ENCODE results near the gene F2R. TPM values are rescaled to one million over a fixed set of nuclear protein-coding genes. Genes with fewer than 3 reads are reported as not detected.

The F2R gene
- total and polyA plus RNA-seq, 2 experiments from 2014 or later, result 15.0 to 26.0 TPM

DNA sequence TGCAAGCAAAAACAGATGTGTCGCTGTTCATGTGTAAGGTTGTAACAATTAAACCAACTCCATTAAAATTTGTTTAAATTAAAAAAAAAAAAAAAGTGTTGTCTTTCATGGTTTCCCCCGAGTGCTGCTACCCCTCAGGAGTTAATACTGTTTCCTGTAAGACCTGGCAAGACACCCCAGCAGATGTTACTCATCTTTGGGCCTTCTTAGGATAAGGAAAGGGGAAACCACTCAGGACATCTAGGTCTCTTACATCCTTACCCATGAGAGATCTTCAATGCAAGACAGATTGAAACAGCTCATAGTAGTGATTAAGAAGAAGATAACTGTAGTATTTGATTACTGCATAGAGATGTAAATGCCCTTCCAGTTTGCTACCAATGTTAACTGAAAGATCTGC, 33.5 kb upstream of the F2R start:
- Mint-ChIP-seq H3K27ac (no peak overlapping the region), H3K27me3 (ENCODE audit: insufficient read depth, low read depth, poor library complexity) (peaks cover 2% of the 10 kb centered on the region), H3K9me3 (no peaks in the 10 kb centered on the region), H3K4me1 (0 out of 3 replicates have a peak, but pooled peaks cover 3% of the 10 kb centered on the region), H3K36me3 (ENCODE audit: low read depth) (0 out of 3 replicates have a peak, but pooled peaks cover 5% of the 10 kb centered on the region), H3K4me3 (no peak overlapping the region)
- no peaks in the 10 kb centered on the region for H3K79me2 ChIP-seq (replicated peaks; ENCODE audit: insufficient read depth)
- TF ChIP-seq, protein P1, sequence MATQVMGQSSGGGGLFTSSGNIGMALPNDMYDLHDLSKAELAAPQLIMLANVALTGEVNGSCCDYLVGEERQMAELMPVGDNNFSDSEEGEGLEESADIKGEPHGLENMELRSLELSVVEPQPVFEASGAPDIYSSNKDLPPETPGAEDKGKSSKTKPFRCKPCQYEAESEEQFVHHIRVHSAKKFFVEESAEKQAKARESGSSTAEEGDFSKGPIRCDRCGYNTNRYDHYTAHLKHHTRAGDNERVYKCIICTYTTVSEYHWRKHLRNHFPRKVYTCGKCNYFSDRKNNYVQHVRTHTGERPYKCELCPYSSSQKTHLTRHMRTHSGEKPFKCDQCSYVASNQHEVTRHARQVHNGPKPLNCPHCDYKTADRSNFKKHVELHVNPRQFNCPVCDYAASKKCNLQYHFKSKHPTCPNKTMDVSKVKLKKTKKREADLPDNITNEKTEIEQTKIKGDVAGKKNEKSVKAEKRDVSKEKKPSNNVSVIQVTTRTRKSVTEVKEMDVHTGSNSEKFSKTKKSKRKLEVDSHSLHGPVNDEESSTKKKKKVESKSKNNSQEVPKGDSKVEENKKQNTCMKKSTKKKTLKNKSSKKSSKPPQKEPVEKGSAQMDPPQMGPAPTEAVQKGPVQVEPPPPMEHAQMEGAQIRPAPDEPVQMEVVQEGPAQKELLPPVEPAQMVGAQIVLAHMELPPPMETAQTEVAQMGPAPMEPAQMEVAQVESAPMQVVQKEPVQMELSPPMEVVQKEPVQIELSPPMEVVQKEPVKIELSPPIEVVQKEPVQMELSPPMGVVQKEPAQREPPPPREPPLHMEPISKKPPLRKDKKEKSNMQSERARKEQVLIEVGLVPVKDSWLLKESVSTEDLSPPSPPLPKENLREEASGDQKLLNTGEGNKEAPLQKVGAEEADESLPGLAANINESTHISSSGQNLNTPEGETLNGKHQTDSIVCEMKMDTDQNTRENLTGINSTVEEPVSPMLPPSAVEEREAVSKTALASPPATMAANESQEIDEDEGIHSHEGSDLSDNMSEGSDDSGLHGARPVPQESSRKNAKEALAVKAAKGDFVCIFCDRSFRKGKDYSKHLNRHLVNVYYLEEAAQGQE (IDR thresholded peaks at IDR 0.05; ENCODE audit: unreplicated experiment), result no peak
- TF ChIP-seq ZNF331 (CRISPR knock-in tag; IDR thresholded peaks at IDR 0.05; ENCODE audit: low read depth) (no peak), NANOG (IDR thresholded peaks at IDR 0.05; ENCODE audit: borderline replicate concordance) (no peak), CREB1 (CRISPR knock-in tag; IDR thresholded peaks at IDR 0.05; ENCODE audit: low read depth) (no peak), EZH2 (IDR thresholded peaks at IDR 0.05; ENCODE audit: low read depth, unreplicated experiment) (no peak), ZNF114 (CRISPR knock-in tag; IDR thresholded peaks at IDR 0.05) (no peak), EZH2phosphoT487 (IDR thresholded peaks at IDR 0.05; ENCODE audit: unreplicated experiment) (no peak), STAT1 (IDR thresholded peaks at IDR 0.05; ENCODE audit: unreplicated experiment) (no peak), JUNB (IDR thresholded peaks at IDR 0.05; ENCODE audit: unreplicated experiment) (no peak), CTCF (conservative IDR thresholded peaks at IDR 0.05; ENCODE audit: low read depth in 2 of 2) (no peak), ETS1 (IDR thresholded peaks at IDR 0.05) (no peak), POLR2AphosphoS5 (IDR thresholded peaks at IDR 0.05; ENCODE audit: low read depth) (no peak)
- TF ChIP-seq, protein P2, sequence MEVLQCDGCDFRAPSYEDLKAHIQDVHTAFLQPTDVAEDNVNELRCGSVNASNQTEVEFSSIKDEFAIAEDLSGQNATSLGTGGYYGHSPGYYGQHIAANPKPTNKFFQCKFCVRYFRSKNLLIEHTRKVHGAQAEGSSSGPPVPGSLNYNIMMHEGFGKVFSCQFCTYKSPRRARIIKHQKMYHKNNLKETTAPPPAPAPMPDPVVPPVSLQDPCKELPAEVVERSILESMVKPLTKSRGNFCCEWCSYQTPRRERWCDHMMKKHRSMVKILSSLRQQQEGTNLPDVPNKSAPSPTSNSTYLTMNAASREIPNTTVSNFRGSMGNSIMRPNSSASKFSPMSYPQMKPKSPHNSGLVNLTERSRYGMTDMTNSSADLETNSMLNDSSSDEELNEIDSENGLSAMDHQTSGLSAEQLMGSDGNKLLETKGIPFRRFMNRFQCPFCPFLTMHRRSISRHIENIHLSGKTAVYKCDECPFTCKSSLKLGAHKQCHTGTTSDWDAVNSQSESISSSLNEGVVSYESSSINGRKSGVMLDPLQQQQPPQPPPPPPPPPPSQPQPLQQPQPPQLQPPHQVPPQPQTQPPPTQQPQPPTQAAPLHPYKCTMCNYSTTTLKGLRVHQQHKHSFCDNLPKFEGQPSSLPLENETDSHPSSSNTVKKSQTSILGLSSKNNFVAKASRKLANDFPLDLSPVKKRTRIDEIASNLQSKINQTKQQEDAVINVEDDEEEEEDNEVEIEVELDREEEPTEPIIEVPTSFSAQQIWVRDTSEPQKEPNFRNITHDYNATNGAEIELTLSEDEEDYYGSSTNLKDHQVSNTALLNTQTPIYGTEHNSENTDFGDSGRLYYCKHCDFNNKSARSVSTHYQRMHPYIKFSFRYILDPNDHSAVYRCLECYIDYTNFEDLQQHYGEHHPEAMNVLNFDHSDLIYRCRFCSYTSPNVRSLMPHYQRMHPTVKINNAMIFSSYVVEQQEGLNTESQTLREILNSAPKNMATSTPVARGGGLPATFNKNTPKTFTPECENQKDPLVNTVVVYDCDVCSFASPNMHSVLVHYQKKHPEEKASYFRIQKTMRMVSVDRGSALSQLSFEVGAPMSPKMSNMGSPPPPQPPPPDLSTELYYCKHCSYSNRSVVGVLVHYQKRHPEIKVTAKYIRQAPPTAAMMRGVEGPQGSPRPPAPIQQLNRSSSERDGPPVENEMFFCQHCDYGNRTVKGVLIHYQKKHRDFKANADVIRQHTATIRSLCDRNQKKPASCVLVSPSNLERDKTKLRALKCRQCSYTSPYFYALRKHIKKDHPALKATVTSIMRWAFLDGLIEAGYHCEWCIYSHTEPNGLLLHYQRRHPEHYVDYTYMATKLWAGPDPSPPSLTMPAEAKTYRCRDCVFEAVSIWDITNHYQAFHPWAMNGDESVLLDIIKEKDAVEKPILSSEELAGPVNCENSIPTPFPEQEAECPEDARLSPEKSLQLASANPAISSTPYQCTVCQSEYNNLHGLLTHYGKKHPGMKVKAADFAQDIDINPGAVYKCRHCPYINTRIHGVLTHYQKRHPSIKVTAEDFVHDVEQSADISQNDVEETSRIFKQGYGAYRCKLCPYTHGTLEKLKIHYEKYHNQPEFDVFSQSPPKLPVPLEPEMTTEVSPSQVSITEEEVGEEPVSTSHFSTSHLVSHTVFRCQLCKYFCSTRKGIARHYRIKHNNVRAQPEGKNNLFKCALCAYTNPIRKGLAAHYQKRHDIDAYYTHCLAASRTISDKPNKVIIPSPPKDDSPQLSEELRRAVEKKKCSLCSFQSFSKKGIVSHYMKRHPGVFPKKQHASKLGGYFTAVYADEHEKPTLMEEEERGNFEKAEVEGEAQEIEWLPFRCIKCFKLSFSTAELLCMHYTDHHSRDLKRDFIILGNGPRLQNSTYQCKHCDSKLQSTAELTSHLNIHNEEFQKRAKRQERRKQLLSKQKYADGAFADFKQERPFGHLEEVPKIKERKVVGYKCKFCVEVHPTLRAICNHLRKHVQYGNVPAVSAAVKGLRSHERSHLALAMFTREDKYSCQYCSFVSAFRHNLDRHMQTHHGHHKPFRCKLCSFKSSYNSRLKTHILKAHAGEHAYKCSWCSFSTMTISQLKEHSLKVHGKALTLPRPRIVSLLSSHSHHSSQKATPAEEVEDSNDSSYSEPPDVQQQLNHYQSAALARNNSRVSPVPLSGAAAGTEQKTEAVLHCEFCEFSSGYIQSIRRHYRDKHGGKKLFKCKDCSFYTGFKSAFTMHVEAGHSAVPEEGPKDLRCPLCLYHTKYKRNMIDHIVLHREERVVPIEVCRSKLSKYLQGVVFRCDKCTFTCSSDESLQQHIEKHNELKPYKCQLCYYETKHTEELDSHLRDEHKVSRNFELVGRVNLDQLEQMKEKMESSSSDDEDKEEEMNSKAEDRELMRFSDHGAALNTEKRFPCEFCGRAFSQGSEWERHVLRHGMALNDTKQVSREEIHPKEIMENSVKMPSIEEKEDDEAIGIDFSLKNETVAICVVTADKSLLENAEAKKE (CRISPR knock-in tag; IDR thresholded peaks at IDR 0.05), result no peak
- no peak for ATAC-seq
- no peak overlapping the region for H3K4me3 ChIP-seq
- no peak overlapping the region for H2AFZ ChIP-seq
- no peaks in the 10 kb centered on the region for H3K9me2 ChIP-seq (ENCODE audit: insufficient read depth)
- H3K27ac ChIP-seq (ENCODE audit: low read depth), result no peak overlapping the region
- H3K27me3 ChIP-seq (ENCODE audit: insufficient read depth), result no peaks in the 10 kb centered on the region
- no peak overlapping the region for H3K4me2 ChIP-seq
- H3K36me3 ChIP-seq (ENCODE audit: insufficient read depth), result no peaks in the 10 kb centered on the region
- H4K20me1 ChIP-seq (replicated peaks; ENCODE audit: insufficient read depth), result no peaks in the 10 kb centered on the region
- DNase-seq (ENCODE audit: low spot score), result no peak
- H3F3A ChIP-seq (replicated peaks; ENCODE audit: low read depth), result no peaks in the 10 kb centered on the region
- no peaks in the 10 kb centered on the region for H3K4me1 ChIP-seq (ENCODE audit: insufficient read depth)
